A673 (cell line): ENCODE results near the gene CLDN25. TPM values are rescaled to one million over a fixed set of nuclear protein-coding genes. Genes with fewer than 3 reads are reported as not detected.

Experiments
- BruUV-seq: library from RNA; stranded (reverse); fragments of 400-500 nt; replicated peaks from 2 replicates; lab custom pipeline; 2021; lab: Mats Ljungman, UMichigan
- CTCF ChIA-PET: fragments of 300-600 bp; sonication (Branson Sonifier 250); formaldehyde crosslinking; loops from one replicate; lab custom pipeline; 2022; ENCODE audit warnings: antibody characterized with exemption; lab: Charles Lee
- POLR2A ChIA-PET: fragments of 300-600 bp; sonication (Branson Sonifier 250); formaldehyde crosslinking; loops from one replicate; lab custom pipeline; 2022; ENCODE audit warnings: antibody characterized with exemption; ENCODE audit not compliant: low non-redundant PET; lab: Charles Lee
- DNase-seq: peaks from one replicate; pipeline ENCODE4 v3.0.0-alpha.2; 2015; ENCODE audit warnings: low spot score
- H3K27ac ChIP-seq: fragments of 200-600 bp; sonication (generic); 2 replicates; pipeline ENCODE4 v1.5.1; 2016; ENCODE audit warnings: mixed run types, low read depth, mild to moderate bottlenecking, mixed read lengths, antibody characterized with exemption, low read length; ENCODE audit not compliant: poor library complexity, severe bottlenecking
- H3K27me3 ChIP-seq: fragments of 200-600 bp; sonication (generic); replicated peaks from 2 replicates; pipeline ENCODE4 v1.6.1; 2017; ENCODE audit warnings: mixed run types, low read depth, mild to moderate bottlenecking, mixed read lengths, antibody characterized with exemption, low read length; ENCODE audit not compliant: insufficient read depth, poor library complexity
- H3K36me3 ChIP-seq: fragments of 200-600 bp; sonication (generic); 2 replicates; pipeline ENCODE4 v1.6.1; 2016; ENCODE audit warnings: mixed run types, mild to moderate bottlenecking, mixed read lengths, antibody characterized with exemption, low read length; ENCODE audit not compliant: insufficient read depth, poor library complexity, severe bottlenecking
- H3K4me1 ChIP-seq: fragments of 200-600 bp; sonication (generic); 2 replicates; pipeline ENCODE4 v1.6.1; 2017; ENCODE audit warnings: mixed run types, mild to moderate bottlenecking, mixed read lengths, antibody characterized with exemption, low read length; ENCODE audit not compliant: insufficient read depth, poor library complexity, severe bottlenecking
- H3K4me3 ChIP-seq: fragments of 200-600 bp; sonication (generic); 2 replicates; pipeline ENCODE4 v1.5.1; 2016; ENCODE audit warnings: low read depth, mixed run types, mild to moderate bottlenecking, mixed read lengths, low read length; ENCODE audit not compliant: poor library complexity, severe bottlenecking
- H3K9me3 ChIP-seq: fragments of 200-600 bp; sonication (generic); 2 replicates; pipeline ENCODE4 v1.6.1; 2016; ENCODE audit warnings: mixed run types, low read depth, mild to moderate bottlenecking, mixed read lengths, antibody characterized with exemption, low read length; ENCODE audit not compliant: poor library complexity, severe bottlenecking
- EZH2 ChIP-seq: fragments of 200-600 bp; sonication (generic); IDR thresholded peaks from 2 replicates; pipeline ENCODE4 v1.6.1; 2017; ENCODE audit warnings: borderline replicate concordance, low read depth, mild to moderate bottlenecking, mixed read lengths, antibody characterized with exemption, low read length; ENCODE audit not compliant: poor library complexity, severe bottlenecking
- intact Hi-C: fragments of 100-400 bp; cut with micrococcal nuclease; formaldehyde crosslinking; loops from one replicate; pipeline ENCODE4 v1.10.0; 2022; ENCODE audit not compliant: unreplicated experiment
- total RNA-seq: library from RNA; stranded (reverse); gene quantifications from 2 replicates; pipeline ENCODE4 v1.2.3, GENCODE V29; 2021
- TF ChIP-seq, protein P1 (sequence below): fragments of 300-800, 200-600 bp; sonication (generic); conservative IDR thresholded peaks from 2 replicates; pipeline ENCODE4 v1.5.1; 2017; ENCODE audit warnings: low read depth, mild to moderate bottlenecking, antibody characterized with exemption, low read length, moderate library complexity, mixed read lengths

Gene CLDN25
- total RNA-seq, 1 experiment from 2014 or later = not detected

DNA sequence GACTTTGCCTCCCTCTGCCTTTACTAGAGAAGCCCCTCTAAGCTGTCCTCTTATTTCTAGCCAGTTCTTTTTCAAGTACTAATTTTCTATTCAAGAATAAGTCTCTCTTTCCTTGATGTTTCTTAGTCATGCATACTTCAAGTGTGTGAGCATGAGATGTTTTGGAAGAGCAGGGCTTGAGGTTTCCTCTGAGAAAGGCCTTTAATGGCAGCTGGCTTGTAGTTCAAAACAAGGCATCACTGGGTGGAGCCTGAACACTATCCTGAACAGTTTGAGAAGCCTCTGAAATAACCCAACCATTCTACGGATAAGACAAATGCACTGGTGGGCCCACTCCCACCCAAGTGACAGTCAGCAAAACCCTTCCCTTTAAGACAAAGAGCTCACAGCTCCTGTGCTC lies 37.6 kb downstream of the CLDN25 start:
- Histone ChIP-seq H3K9me3 (no peaks in the 10 kb centered on the region), H3K27ac (no peak overlapping the region), H3K36me3 (no peaks in the 10 kb centered on the region), H3K4me3 (no peak overlapping the region), H3K27me3 (no peaks in the 10 kb centered on the region), H3K4me1 (no peaks in the 10 kb centered on the region)
- no TSS peak for BruUV-seq
- intact Hi-C loops = no loop called here
- TF ChIP-seq, protein P1, sequence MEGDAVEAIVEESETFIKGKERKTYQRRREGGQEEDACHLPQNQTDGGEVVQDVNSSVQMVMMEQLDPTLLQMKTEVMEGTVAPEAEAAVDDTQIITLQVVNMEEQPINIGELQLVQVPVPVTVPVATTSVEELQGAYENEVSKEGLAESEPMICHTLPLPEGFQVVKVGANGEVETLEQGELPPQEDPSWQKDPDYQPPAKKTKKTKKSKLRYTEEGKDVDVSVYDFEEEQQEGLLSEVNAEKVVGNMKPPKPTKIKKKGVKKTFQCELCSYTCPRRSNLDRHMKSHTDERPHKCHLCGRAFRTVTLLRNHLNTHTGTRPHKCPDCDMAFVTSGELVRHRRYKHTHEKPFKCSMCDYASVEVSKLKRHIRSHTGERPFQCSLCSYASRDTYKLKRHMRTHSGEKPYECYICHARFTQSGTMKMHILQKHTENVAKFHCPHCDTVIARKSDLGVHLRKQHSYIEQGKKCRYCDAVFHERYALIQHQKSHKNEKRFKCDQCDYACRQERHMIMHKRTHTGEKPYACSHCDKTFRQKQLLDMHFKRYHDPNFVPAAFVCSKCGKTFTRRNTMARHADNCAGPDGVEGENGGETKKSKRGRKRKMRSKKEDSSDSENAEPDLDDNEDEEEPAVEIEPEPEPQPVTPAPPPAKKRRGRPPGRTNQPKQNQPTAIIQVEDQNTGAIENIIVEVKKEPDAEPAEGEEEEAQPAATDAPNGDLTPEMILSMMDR = no peak
- TF ChIP-seq EZH2 = no peak
- ChIA-PET POLR2A (no interaction called here), CTCF (no interaction called here)
- DNase-seq = no peak

DNA sequence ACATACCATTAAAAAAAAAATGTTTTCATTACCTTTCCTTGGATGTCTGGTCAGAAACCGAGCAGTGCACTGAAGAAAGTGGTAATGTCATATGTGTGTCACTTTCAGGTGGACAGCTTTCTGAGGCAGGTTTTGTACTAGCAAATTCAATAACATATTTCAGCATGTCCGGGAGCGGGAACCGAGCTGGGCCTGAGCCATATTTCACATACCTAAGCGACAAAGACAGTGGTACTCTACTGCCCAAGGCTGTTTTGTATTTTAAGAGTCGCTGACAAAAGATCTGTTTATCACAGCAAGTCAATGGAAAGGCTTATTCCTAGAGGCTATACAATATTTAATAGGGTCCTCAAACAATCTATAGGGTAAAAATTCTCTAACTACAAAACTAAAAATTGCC lies 38.0 kb downstream of the CLDN25 start:
- Histone ChIP-seq H3K36me3 (no peaks in the 10 kb centered on the region), H3K27me3 (no peaks in the 10 kb centered on the region), H3K4me1 (no peaks in the 10 kb centered on the region), H3K9me3 (no peaks in the 10 kb centered on the region), H3K4me3 (no peak overlapping the region), H3K27ac (no peak overlapping the region)
- intact Hi-C loops = no loop called here
- BruUV-seq = no TSS peak
- ChIA-PET CTCF (no interaction called here), POLR2A (no interaction called here)
- no peak for TF ChIP-seq EZH2
- TF ChIP-seq, protein P1 = no peak
- no peak for DNase-seq

- ChIA-PET POLR2A (no interaction called here), CTCF (no interaction called here)
- H3K27ac ChIP-seq = no peak overlapping the region
- intact Hi-C loops = no loop called here
- TF ChIP-seq, protein P1 = no peak
- no peak for TF ChIP-seq EZH2
- no peak for DNase-seq
- no peaks in the 10 kb centered on the region for H3K27me3 ChIP-seq
- no TSS peak for BruUV-seq
- H3K4me1 ChIP-seq = no peaks in the 10 kb centered on the region
- H3K36me3 ChIP-seq = no peaks in the 10 kb centered on the region
- no peaks in the 10 kb centered on the region for H3K9me3 ChIP-seq
- no peak overlapping the region for H3K4me3 ChIP-seq
Measured at GRCh38 chr11:113818426-113818825, 38.8 kb downstream of the CLDN25 start.
